Measurements from ENCODE around the gene SYCP2. TPM values are rescaled to one million over a fixed set of nuclear protein-coding genes. Genes with fewer than 3 reads are reported as not detected.

Gene SYCP2
- total RNA-seq, 1 experiment from 2014 or later, result 0.88 TPM

GRCh38 chr20:59825944-59826759 lies 107.3 kb downstream of the SYCP2 start:
- DNase-seq (ENCODE audit: low spot score), result no peak
- TF ChIP-seq EZH2 (IDR thresholded peaks at IDR 0.05; ENCODE audit: borderline replicate concordance, low read depth, low read length, poor library complexity, severe bottlenecking) (no peak), CTCF (conservative IDR thresholded peaks at IDR 0.05; ENCODE audit: low read depth, low read length) (no peak)
- Histone ChIP-seq H3K27ac (ENCODE audit: low read depth, low read length, poor library complexity, severe bottlenecking) (no peak overlapping the region), H3K27me3 (replicated peaks; ENCODE audit: insufficient read depth, low read depth, low read length, poor library complexity) (no peaks in the 10 kb centered on the region), H3K4me1 (ENCODE audit: insufficient read depth, low read length, poor library complexity, severe bottlenecking) (no peaks in the 10 kb centered on the region), H3K9me3 (ENCODE audit: low read depth, low read length, poor library complexity, severe bottlenecking) (no peaks in the 10 kb centered on the region), H3K4me3 (ENCODE audit: low read depth, low read length, poor library complexity, severe bottlenecking) (no peak overlapping the region), H3K36me3 (ENCODE audit: insufficient read depth, low read length, poor library complexity, severe bottlenecking) (no peaks in the 10 kb centered on the region)
- intact Hi-C loops (cut with micrococcal nuclease; ENCODE audit: unreplicated experiment), result no loop called here
- no TSS peak for BruUV-seq (replicated peaks)
- POLR2A ChIA-PET (ENCODE audit: low non-redundant PET), result no interaction called here
- CTCF ChIA-PET, result no interaction called here

- CTCF ChIA-PET, result no interaction called here
Measured at GRCh38 chr20:59825563-59825920, 107.9 kb downstream of the SYCP2 start.

GRCh38 chr20:59824711-59825562 lies 108.5 kb downstream of the SYCP2 start:
- no peak for DNase-seq (ENCODE audit: low spot score)
- no TSS peak for BruUV-seq (replicated peaks)
- ChIA-PET CTCF (no interaction called here), POLR2A (ENCODE audit: low non-redundant PET) (no interaction called here)
- H3K27me3 ChIP-seq (replicated peaks; ENCODE audit: insufficient read depth, low read depth, low read length, poor library complexity), result no peaks in the 10 kb centered on the region
- H3K4me3 ChIP-seq (ENCODE audit: low read depth, low read length, poor library complexity, severe bottlenecking), result no peak overlapping the region
- intact Hi-C loops (cut with micrococcal nuclease; ENCODE audit: unreplicated experiment), result no loop called here
- H3K27ac ChIP-seq (ENCODE audit: low read depth, low read length, poor library complexity, severe bottlenecking), result no peak overlapping the region
- no peaks in the 10 kb centered on the region for H3K4me1 ChIP-seq (ENCODE audit: insufficient read depth, low read length, poor library complexity, severe bottlenecking)
- H3K9me3 ChIP-seq (ENCODE audit: low read depth, low read length, poor library complexity, severe bottlenecking), result no peaks in the 10 kb centered on the region
- TF ChIP-seq CTCF (conservative IDR thresholded peaks at IDR 0.05; ENCODE audit: low read depth, low read length) (no peak), EZH2 (IDR thresholded peaks at IDR 0.05; ENCODE audit: borderline replicate concordance, low read depth, low read length, poor library complexity, severe bottlenecking) (no peak)
- no peaks in the 10 kb centered on the region for H3K36me3 ChIP-seq (ENCODE audit: insufficient read depth, low read length, poor library complexity, severe bottlenecking)

More at GRCh38 chr20:59825563-59825920, 107.9 kb downstream of the SYCP2 start:
- H3K27me3 ChIP-seq (replicated peaks; ENCODE audit: insufficient read depth, low read depth, low read length, poor library complexity), result no peaks in the 10 kb centered on the region
- no peaks in the 10 kb centered on the region for H3K36me3 ChIP-seq (ENCODE audit: insufficient read depth, low read length, poor library complexity, severe bottlenecking)
- H3K9me3 ChIP-seq (ENCODE audit: low read depth, low read length, poor library complexity, severe bottlenecking), result no peaks in the 10 kb centered on the region
- intact Hi-C loops (cut with micrococcal nuclease; ENCODE audit: unreplicated experiment), result no loop called here
- no peak for TF ChIP-seq CTCF (conservative IDR thresholded peaks at IDR 0.05; ENCODE audit: low read depth, low read length)
- TF ChIP-seq EZH2 (IDR thresholded peaks at IDR 0.05; ENCODE audit: borderline replicate concordance, low read depth, low read length, poor library complexity, severe bottlenecking), result no peak
- no TSS peak for BruUV-seq (replicated peaks)
- no peak overlapping the region for H3K4me3 ChIP-seq (ENCODE audit: low read depth, low read length, poor library complexity, severe bottlenecking)
- POLR2A ChIA-PET (ENCODE audit: low non-redundant PET), result no interaction called here
- H3K4me1 ChIP-seq (ENCODE audit: insufficient read depth, low read length, poor library complexity, severe bottlenecking), result no peaks in the 10 kb centered on the region
- no peak for DNase-seq (ENCODE audit: low spot score)
- H3K27ac ChIP-seq (ENCODE audit: low read depth, low read length, poor library complexity, severe bottlenecking), result no peak overlapping the region

All from A673 (cell line).